WTC11 (cell line): ENCODE results near the gene FMC1. TPM values are rescaled to one million over a fixed set of nuclear protein-coding genes. Genes with fewer than 3 reads are reported as not detected.

Source experiments
- ATAC-seq: fragments of 200-7000 bp; cut with Tn5 transposase; 2 replicates; pipeline ENCODE4 v1.10.0; 2021; ENCODE audit warnings: mild to moderate bottlenecking, moderate library complexity
- CTCF ChIA-PET: fragments of 300-600 bp; sonication (Branson Sonifier 250); formaldehyde crosslinking; loops from one replicate; lab custom pipeline; 2021; ENCODE audit warnings: antibody characterized with exemption; lab: Charles Lee
- POLR2A ChIA-PET: fragments of 350-600 bp; sonication (Branson Sonifier 250); formaldehyde crosslinking; loops from one replicate; lab custom pipeline; 2021; ENCODE audit warnings: antibody characterized with exemption; lab: Charles Lee
- DNase-seq: peaks from one replicate; pipeline ENCODE4 v3.0.0; 2021; ENCODE audit warnings: low spot score
- H3K27ac Mint-ChIP-seq: 2 replicates; pipeline ENCODE4 v1.8.0; 2021; ENCODE audit warnings: mixed read lengths
- H3K27me3 Mint-ChIP-seq: 2 replicates; pipeline ENCODE4 v1.8.0; 2021; ENCODE audit warnings: low read depth, mild to moderate bottlenecking, moderate library complexity, mixed read lengths
- H3K36me3 Mint-ChIP-seq: 2 replicates; pipeline ENCODE4 v1.8.0; 2021; ENCODE audit warnings: mixed read lengths
- H3K4me1 Mint-ChIP-seq: 2 replicates; pipeline ENCODE4 v1.8.0; 2022; ENCODE audit warnings: mixed read lengths
- H3K4me3 Mint-ChIP-seq: 2 replicates; pipeline ENCODE4 v1.8.0; 2021; ENCODE audit warnings: mild to moderate bottlenecking, moderate library complexity, mixed read lengths
- H3K9me3 Mint-ChIP-seq: 2 replicates; pipeline ENCODE4 v1.8.0; 2021; ENCODE audit warnings: mixed read lengths
- ATF1 ChIP-seq: sonication (generic); formaldehyde crosslinking; IDR thresholded peaks from 2 replicates; pipeline ENCODE4 v1.8.1; 2023; ENCODE audit warnings: mild to moderate bottlenecking, moderate library complexity, missing genetic modification reagents
- ATF6 ChIP-seq: sonication (generic); formaldehyde crosslinking; IDR thresholded peaks from 2 replicates; pipeline ENCODE4 v1.8.1; 2023; ENCODE audit warnings: mild to moderate bottlenecking, missing genetic modification reagents
- CREM ChIP-seq: sonication (generic); formaldehyde crosslinking; IDR thresholded peaks from 2 replicates; pipeline ENCODE4 v1.8.1; 2022; ENCODE audit warnings: mild to moderate bottlenecking, missing genetic modification reagents, moderate library complexity
- ELF4 ChIP-seq: sonication (generic); formaldehyde crosslinking; IDR thresholded peaks from 2 replicates; pipeline ENCODE4 v1.8.1; 2022; ENCODE audit warnings: low read depth, mild to moderate bottlenecking, moderate library complexity, missing genetic modification reagents
- FOXJ3 ChIP-seq: sonication (generic); formaldehyde crosslinking; IDR thresholded peaks from 2 replicates; pipeline ENCODE4 v1.9.0; 2021; ENCODE audit warnings: missing genetic modification reagents, mild to moderate bottlenecking, borderline replicate concordance
- GTF2I ChIP-seq: fragments of 250-450 bp; sonication (Bioruptor Pico); conservative IDR thresholded peaks from 2 replicates; pipeline ENCODE4 v1.4.0; 2021; ENCODE audit warnings: mild to moderate bottlenecking
- JUN ChIP-seq: sonication (generic); formaldehyde crosslinking; IDR thresholded peaks from 2 replicates; pipeline ENCODE4 v1.8.0; 2023; ENCODE audit warnings: mild to moderate bottlenecking, missing genetic modification reagents
- KAT7 ChIP-seq: sonication (generic); formaldehyde crosslinking; IDR thresholded peaks from 2 replicates; pipeline ENCODE4 v1.8.1; 2023; ENCODE audit warnings: missing genetic modification reagents, mild to moderate bottlenecking, borderline replicate concordance
- MLX ChIP-seq: sonication (generic); formaldehyde crosslinking; IDR thresholded peaks from 2 replicates; pipeline ENCODE4 v1.8.1; 2023; ENCODE audit warnings: mild to moderate bottlenecking, missing genetic modification reagents, moderate library complexity
- NFATC4 ChIP-seq: fragments of 250-450 bp; sonication (Bioruptor Pico); IDR thresholded peaks from 2 replicates; pipeline ENCODE4 v1.9.0; 2021; ENCODE audit warnings: mild to moderate bottlenecking
- NFYB ChIP-seq: sonication (generic); formaldehyde crosslinking; conservative IDR thresholded peaks from 2 replicates; pipeline ENCODE4 v1.8.0; 2022; ENCODE audit warnings: low read depth, missing genetic modification reagents
- OVOL2 ChIP-seq: fragments of 250-450 bp; sonication (Bioruptor Pico); IDR thresholded peaks from 2 replicates; pipeline ENCODE4 v1.9.0; 2021; ENCODE audit warnings: mild to moderate bottlenecking, borderline replicate concordance
- TCF7 ChIP-seq: sonication (generic); formaldehyde crosslinking; IDR thresholded peaks from 2 replicates; pipeline ENCODE4 v1.8.0; 2022; ENCODE audit warnings: mild to moderate bottlenecking, low read depth, missing genetic modification reagents, moderate library complexity
- TP53 ChIP-seq: sonication (generic); formaldehyde crosslinking; IDR thresholded peaks from 2 replicates; pipeline ENCODE4 v1.8.1; 2023; ENCODE audit warnings: mild to moderate bottlenecking, missing genetic modification reagents
- ZBTB21 ChIP-seq: sonication (generic); formaldehyde crosslinking; IDR thresholded peaks from 2 replicates; pipeline ENCODE4 v1.8.1; 2023; ENCODE audit warnings: mild to moderate bottlenecking, missing genetic modification reagents, borderline replicate concordance
- ZNF232 ChIP-seq: sonication (generic); formaldehyde crosslinking; IDR thresholded peaks from 2 replicates; pipeline ENCODE4 v1.8.0; 2022; ENCODE audit warnings: mild to moderate bottlenecking, missing genetic modification reagents
- total RNA-seq: library from RNA; stranded (reverse); gene quantifications from 3 replicates; pipeline ENCODE4 v1.2.3, GENCODE V29; 2021
- TF ChIP-seq, protein P1 (sequence below): sonication (generic); formaldehyde crosslinking; IDR thresholded peaks from 2 replicates; pipeline ENCODE4 v1.8.0; 2023; ENCODE audit warnings: missing genetic modification reagents
- TF ChIP-seq, protein P2 (sequence below): sonication (generic); formaldehyde crosslinking; IDR thresholded peaks from 2 replicates; pipeline ENCODE4 v1.8.1; 2023; ENCODE audit warnings: mild to moderate bottlenecking, missing genetic modification reagents
- TF ChIP-seq, protein P3 (sequence below): fragments of 250-450 bp; sonication (Bioruptor Pico); IDR thresholded peaks from 2 replicates; pipeline ENCODE4 v1.8.0; 2021; ENCODE audit warnings: mild to moderate bottlenecking
- TF ChIP-seq, protein P4 (sequence below): sonication (generic); formaldehyde crosslinking; IDR thresholded peaks from 2 replicates; pipeline ENCODE4 v1.8.0; 2022; ENCODE audit warnings: mild to moderate bottlenecking, missing genetic modification reagents
- TF ChIP-seq, protein P5 (sequence below): sonication (generic); formaldehyde crosslinking; IDR thresholded peaks from 2 replicates; pipeline ENCODE4 v1.8.1; 2023; ENCODE audit warnings: mild to moderate bottlenecking, missing genetic modification reagents, borderline replicate concordance

The FMC1 gene
- total RNA-seq, 1 experiment from 2014 or later = 16.3 TPM

- TF ChIP-seq GTF2I (CRISPR knock-in tag) (no peak), CREM (CRISPR knock-in tag) (no peak), ATF6 (no peak), JUN (CRISPR knock-in tag) (no peak), TP53 (no peak), TCF7 (CRISPR knock-in tag) (no peak), ELF4 (CRISPR knock-in tag) (no peak), MLX (CRISPR knock-in tag) (no peak), ZBTB21 (CRISPR knock-in tag) (no peak), FOXJ3 (no peak), NFATC4 (CRISPR knock-in tag) (no peak), KAT7 (CRISPR knock-in tag) (no peak), ATF1 (CRISPR knock-in tag) (no peak)
- TF ChIP-seq, protein P1, sequence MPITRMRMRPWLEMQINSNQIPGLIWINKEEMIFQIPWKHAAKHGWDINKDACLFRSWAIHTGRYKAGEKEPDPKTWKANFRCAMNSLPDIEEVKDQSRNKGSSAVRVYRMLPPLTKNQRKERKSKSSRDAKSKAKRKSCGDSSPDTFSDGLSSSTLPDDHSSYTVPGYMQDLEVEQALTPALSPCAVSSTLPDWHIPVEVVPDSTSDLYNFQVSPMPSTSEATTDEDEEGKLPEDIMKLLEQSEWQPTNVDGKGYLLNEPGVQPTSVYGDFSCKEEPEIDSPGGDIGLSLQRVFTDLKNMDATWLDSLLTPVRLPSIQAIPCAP (CRISPR knock-in tag) = no peak
- TF ChIP-seq, protein P2, sequence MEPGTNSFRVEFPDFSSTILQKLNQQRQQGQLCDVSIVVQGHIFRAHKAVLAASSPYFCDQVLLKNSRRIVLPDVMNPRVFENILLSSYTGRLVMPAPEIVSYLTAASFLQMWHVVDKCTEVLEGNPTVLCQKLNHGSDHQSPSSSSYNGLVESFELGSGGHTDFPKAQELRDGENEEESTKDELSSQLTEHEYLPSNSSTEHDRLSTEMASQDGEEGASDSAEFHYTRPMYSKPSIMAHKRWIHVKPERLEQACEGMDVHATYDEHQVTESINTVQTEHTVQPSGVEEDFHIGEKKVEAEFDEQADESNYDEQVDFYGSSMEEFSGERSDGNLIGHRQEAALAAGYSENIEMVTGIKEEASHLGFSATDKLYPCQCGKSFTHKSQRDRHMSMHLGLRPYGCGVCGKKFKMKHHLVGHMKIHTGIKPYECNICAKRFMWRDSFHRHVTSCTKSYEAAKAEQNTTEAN = no peak
- TF ChIP-seq, protein P3, sequence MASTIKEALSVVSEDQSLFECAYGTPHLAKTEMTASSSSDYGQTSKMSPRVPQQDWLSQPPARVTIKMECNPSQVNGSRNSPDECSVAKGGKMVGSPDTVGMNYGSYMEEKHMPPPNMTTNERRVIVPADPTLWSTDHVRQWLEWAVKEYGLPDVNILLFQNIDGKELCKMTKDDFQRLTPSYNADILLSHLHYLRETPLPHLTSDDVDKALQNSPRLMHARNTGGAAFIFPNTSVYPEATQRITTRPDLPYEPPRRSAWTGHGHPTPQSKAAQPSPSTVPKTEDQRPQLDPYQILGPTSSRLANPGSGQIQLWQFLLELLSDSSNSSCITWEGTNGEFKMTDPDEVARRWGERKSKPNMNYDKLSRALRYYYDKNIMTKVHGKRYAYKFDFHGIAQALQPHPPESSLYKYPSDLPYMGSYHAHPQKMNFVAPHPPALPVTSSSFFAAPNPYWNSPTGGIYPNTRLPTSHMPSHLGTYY = no peak
- TF ChIP-seq, protein P4, sequence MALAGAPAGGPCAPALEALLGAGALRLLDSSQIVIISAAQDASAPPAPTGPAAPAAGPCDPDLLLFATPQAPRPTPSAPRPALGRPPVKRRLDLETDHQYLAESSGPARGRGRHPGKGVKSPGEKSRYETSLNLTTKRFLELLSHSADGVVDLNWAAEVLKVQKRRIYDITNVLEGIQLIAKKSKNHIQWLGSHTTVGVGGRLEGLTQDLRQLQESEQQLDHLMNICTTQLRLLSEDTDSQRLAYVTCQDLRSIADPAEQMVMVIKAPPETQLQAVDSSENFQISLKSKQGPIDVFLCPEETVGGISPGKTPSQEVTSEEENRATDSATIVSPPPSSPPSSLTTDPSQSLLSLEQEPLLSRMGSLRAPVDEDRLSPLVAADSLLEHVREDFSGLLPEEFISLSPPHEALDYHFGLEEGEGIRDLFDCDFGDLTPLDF (CRISPR knock-in tag) = no peak
- ATAC-seq (no peak), DNase-seq (no peak)
- POLR2A ChIA-PET = no interaction called here
- H3K27ac Mint-ChIP-seq = peak overlapping the region; percentile 8
- no peaks in the 10 kb centered on the region for H3K9me3 Mint-ChIP-seq
- CTCF ChIA-PET = no interaction called here
- H3K27me3 Mint-ChIP-seq = no peaks in the 10 kb centered on the region
- peaks cover 10% of the 10 kb centered on the region for H3K36me3 Mint-ChIP-seq
- H3K4me3 Mint-ChIP-seq = peak overlapping the region; percentile 81
- H3K4me1 Mint-ChIP-seq = peaks cover 32% of the 10 kb centered on the region
These were observed 21.8 kb downstream of the FMC1 start for GRCh38 chr7:139362981-139363380.

GRCh38 chr7:139365336-139365735 is 24.2 kb downstream of the FMC1 start:
- Mint-ChIP-seq H3K36me3 (peaks cover 10% of the 10 kb centered on the region), H3K4me1 (peaks cover 49% of the 10 kb centered on the region), H3K27me3 (no peaks in the 10 kb centered on the region), H3K27ac (peak overlapping the region; percentile 59; the same call in 1 of the 2 replicates), H3K9me3 (no peaks in the 10 kb centered on the region), H3K4me3 (no peak overlapping the region)
- no peak for ATAC-seq
- ChIA-PET POLR2A (no interaction called here), CTCF (no interaction called here)
- DNase-seq = no peak
- no peak for TF ChIP-seq OVOL2
- TF ChIP-seq, protein P5, sequence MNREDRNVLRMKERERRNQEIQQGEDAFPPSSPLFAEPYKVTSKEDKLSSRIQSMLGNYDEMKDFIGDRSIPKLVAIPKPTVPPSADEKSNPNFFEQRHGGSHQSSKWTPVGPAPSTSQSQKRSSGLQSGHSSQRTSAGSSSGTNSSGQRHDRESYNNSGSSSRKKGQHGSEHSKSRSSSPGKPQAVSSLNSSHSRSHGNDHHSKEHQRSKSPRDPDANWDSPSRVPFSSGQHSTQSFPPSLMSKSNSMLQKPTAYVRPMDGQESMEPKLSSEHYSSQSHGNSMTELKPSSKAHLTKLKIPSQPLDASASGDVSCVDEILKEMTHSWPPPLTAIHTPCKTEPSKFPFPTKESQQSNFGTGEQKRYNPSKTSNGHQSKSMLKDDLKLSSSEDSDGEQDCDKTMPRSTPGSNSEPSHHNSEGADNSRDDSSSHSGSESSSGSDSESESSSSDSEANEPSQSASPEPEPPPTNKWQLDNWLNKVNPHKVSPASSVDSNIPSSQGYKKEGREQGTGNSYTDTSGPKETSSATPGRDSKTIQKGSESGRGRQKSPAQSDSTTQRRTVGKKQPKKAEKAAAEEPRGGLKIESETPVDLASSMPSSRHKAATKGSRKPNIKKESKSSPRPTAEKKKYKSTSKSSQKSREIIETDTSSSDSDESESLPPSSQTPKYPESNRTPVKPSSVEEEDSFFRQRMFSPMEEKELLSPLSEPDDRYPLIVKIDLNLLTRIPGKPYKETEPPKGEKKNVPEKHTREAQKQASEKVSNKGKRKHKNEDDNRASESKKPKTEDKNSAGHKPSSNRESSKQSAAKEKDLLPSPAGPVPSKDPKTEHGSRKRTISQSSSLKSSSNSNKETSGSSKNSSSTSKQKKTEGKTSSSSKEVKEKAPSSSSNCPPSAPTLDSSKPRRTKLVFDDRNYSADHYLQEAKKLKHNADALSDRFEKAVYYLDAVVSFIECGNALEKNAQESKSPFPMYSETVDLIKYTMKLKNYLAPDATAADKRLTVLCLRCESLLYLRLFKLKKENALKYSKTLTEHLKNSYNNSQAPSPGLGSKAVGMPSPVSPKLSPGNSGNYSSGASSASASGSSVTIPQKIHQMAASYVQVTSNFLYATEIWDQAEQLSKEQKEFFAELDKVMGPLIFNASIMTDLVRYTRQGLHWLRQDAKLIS = no peak
- no peak for TF ChIP-seq ZNF232 (CRISPR knock-in tag)
- TF ChIP-seq NFYB (CRISPR knock-in tag) = no peak
